Mucosa of stomach (tissue), 1 donor: ENCODE measurements around the gene TMA7.

Experiments used
- H3K27me3 ChIP-seq: one replicate; pipeline ENCODE4 v1.7.0; 2013; ENCODE audit warnings: mild to moderate bottlenecking, low read length; ENCODE audit not compliant: control insufficient read depth, insufficient read depth
- H3K36me3 ChIP-seq: one replicate; pipeline ENCODE4 v1.7.0; 2013; ENCODE audit warnings: low read length; ENCODE audit not compliant: control insufficient read depth, insufficient read depth
- H3K4me1 ChIP-seq: one replicate; pipeline ENCODE4 v1.7.0; 2013; ENCODE audit warnings: mild to moderate bottlenecking, low read length; ENCODE audit not compliant: control insufficient read depth, insufficient read depth
- H3K4me3 ChIP-seq: one replicate; pipeline ENCODE4 v1.7.0; 2013; ENCODE audit warnings: low read length
- H3K9ac ChIP-seq: one replicate; pipeline ENCODE4 v1.7.0; 2013; ENCODE audit warnings: mild to moderate bottlenecking, low read length, moderate library complexity
- H3K9me3 ChIP-seq: one replicate; pipeline ENCODE4 v1.7.0; 2013; ENCODE audit warnings: mild to moderate bottlenecking, low read length, moderate library complexity; ENCODE audit not compliant: control insufficient read depth
- donor health status: Pancreatic carcinoma.

Gene TMA7

DNA sequence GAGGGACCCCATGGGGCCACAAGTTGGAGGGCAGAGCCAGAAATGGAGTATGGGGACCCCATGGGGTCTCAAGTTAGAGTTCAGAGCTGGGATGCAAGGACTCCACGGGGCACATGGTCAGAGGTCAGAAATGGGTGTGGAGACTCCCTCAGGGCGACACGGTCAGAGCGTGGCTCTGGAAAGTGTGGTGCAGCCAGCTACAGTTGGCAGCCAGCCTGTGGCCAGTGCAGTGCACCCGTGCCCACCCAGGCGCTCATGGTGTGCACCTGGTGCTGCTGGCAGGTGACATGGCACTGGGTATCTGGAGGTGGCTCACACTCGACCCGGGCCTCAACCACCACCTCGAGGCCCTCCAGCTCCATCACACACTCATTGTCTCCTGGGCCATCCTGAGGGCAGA lies 21.4 kb upstream of the TMA7 start:
- Histone ChIP-seq H3K9me3 (no peaks in the 10 kb centered on the region), H3K4me3 (no peak overlapping the region), H3K4me1 (peaks cover 11% of the 10 kb centered on the region), H3K9ac (no peak overlapping the region), H3K27me3 (no peaks in the 10 kb centered on the region), H3K36me3 (peaks cover 25% of the 10 kb centered on the region)

DNA sequence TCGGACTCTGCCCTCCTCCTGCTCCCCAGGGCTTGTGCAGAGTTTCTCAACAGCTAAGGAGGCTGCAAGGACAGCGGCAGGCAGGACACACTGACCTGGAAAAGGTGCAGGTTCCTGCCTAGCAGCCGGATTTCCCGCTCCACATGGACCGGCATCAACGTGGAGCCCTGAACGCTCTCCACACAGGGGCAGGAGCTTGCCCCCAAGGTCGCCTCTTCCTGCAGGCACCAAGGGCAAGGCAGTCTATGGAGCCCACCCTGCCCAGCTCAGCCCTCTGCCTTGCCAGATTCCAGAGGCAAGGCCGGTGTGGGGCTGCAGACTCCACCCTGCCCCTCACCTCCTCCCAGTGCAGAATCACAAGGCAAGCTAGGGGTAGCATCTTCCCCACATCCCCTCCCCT lies 20.9 kb upstream of the TMA7 start:
- Histone ChIP-seq H3K36me3 (peaks cover 25% of the 10 kb centered on the region), H3K4me3 (no peak overlapping the region), H3K4me1 (peaks cover 11% of the 10 kb centered on the region), H3K27me3 (no peaks in the 10 kb centered on the region), H3K9ac (no peak overlapping the region), H3K9me3 (no peaks in the 10 kb centered on the region)

DNA sequence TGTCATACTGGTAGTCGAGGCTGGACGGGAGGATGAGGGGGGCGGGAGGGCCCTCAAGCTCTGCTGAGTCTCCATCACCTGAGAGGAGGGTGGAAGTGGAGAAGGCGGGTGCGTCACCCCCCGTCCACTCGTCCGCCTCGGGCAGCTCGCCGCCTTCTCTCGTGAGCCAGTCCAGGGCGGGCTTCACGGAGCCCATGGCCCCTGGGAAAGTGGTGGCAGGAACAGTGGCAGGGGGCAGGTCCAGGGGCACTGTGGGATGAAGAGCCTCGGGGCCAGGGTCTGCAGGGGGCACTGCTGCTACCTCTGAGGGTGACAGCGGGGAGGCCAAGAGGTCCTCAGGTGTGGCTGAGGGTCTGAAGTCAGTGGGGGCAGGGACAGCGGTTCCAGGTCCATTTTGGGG lies 20.5 kb upstream of the TMA7 start:
- H3K36me3 ChIP-seq: peaks cover 22% of the 10 kb centered on the region
- no peaks in the 10 kb centered on the region for H3K9me3 ChIP-seq
- H3K4me3 ChIP-seq: no peak overlapping the region
- no peaks in the 10 kb centered on the region for H3K27me3 ChIP-seq
- H3K9ac ChIP-seq: no peak overlapping the region
- H3K4me1 ChIP-seq: peaks cover 11% of the 10 kb centered on the region

DNA sequence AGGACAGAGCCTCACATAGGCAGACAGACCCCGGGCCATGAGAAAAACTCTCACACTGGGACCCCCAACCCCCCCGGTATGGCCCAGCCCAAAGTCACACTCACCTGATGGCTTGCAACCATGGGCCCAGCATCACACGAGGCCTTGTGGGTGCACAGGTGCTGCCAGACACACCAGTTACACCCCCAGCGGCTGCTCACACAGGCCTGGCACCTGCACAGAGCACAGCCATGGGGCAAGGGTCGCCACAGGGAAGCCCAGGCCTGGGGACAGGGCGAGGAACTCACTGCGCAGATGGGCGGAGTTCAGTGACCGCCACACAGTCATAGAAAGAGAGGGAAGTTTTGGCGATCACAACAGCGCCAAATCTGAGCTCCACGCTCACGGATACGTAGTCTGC lies 19.5 kb upstream of the TMA7 start:
- Histone ChIP-seq H3K36me3 (peaks cover 13% of the 10 kb centered on the region), H3K4me3 (no peak overlapping the region), H3K4me1 (peaks cover 17% of the 10 kb centered on the region), H3K9me3 (no peaks in the 10 kb centered on the region), H3K27me3 (no peaks in the 10 kb centered on the region), H3K9ac (no peak overlapping the region)

DNA sequence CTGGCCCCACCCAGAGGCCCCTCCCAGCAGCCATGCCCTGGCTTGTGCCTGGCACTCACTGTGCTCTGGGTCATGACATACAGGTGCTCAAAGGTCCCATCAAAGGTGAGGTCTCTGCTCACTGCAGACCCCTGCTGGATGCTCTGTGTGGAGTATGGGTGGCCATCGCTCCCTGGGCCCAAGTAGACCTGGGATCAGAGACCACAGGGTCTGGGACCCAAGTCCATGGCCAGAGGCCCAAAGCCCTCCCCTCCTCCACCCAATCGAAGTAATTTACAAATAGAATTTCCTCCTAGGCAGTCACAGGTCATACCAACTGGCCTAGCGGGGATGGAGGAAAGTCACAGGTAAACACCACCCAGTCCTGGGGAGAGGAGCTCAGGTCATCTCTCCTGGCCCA lies 17.8 kb upstream of the TMA7 start:
- no peaks in the 10 kb centered on the region for H3K27me3 ChIP-seq
- peaks cover 5% of the 10 kb centered on the region for H3K36me3 ChIP-seq
- H3K9ac ChIP-seq: no peak overlapping the region
- H3K4me1 ChIP-seq: peaks cover 32% of the 10 kb centered on the region
- no peak overlapping the region for H3K4me3 ChIP-seq
- no peaks in the 10 kb centered on the region for H3K9me3 ChIP-seq

DNA sequence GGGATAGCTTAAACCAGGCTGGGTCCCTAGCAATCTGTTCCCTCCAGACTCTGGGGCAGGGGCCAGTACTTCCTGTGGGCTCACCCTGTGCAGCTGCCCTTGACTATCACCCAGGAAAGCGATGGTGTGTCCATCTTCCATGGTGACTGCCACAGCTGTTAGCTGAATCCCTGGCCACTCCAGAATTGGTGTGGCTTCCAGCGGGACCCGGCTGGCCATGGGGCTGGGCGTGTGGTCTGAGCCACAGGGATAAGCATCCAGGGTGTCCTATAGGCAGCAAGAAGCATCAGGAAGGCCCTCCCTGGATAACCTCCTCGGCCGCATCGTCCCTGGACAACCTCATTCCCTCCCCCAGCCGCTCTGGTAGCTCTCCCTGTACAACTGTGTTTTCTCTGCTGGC lies 17.4 kb upstream of the TMA7 start:
- Histone ChIP-seq H3K9me3 (no peaks in the 10 kb centered on the region), H3K4me1 (peaks cover 36% of the 10 kb centered on the region), H3K27me3 (no peaks in the 10 kb centered on the region), H3K4me3 (no peak overlapping the region), H3K36me3 (peaks cover 5% of the 10 kb centered on the region), H3K9ac (no peak overlapping the region)

DNA sequence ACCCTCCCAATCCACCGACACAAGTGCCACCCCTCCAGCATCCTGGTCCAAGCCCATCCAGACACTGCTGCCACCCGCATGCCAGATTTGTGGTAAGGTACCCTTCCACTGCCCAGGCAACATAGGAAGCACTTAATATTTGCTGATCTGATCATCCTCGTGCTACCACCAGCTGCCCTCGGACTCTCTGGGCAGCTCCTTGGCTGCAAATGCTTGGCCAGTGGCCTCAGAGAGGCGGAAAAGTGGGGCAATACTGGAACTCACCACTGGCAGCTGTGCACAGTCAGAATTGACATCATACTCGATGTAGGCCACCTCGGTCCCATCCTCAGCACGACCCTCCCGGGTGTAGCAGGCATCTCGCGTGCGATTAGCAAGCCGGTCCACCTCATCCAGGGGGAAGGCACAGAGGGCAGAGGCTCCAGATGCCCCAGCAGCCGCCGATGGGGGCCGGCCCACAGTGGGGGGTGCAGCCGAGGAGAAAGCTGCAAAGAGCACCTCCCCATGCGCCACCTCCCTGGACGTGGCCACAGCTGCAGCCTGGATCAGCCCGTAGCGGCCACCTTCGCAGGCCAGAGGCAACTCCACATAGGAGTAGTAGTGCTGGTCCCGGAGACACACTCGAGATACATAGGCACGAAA lies 16.7 kb upstream of the TMA7 start:
- Histone ChIP-seq H3K4me1 (peaks cover 43% of the 10 kb centered on the region), H3K9ac (no peak overlapping the region), H3K4me3 (no peak overlapping the region), H3K36me3 (peaks cover 5% of the 10 kb centered on the region), H3K27me3 (no peaks in the 10 kb centered on the region), H3K9me3 (no peaks in the 10 kb centered on the region)

DNA sequence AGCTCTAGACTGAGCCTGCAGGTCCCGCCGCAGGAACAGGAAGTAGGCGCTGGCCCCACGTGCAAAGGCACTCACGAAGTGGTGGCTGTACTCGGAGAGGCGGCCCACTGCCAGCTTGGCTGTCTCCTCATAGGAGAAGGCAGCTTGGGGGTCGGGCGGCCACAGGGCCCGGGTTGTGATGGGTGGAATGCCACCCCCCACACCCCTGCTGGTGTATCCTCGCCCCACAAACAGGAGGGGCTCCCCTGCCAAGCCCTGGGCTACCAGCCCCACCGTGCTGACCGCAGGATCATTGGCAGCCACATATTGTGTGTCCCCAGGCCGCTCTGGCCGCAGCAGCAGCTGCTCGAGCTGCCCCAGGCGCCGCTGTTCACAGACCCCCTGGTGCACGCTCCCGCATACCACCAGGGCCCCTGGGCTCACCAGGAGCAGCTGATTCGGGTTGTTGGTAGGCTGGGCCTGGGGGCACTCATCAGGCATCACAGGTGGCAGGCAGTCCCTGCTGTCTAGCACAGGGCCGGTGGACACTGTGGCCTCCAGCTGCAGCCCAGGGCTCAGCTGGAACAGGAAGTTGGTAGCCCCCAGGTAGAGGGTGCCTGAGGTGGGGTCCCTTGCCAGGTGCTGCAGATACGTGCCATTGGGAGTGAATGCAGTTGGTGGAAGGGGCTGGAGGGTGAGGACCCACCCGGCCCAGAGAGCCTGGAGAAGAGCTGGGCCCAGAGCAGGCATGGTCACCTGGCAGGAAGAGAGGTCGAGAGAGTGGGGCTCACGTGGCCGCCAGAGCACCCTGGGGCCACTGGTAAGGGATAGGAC lies 16.0 kb upstream of the TMA7 start:
- no peaks in the 10 kb centered on the region for H3K27me3 ChIP-seq

DNA sequence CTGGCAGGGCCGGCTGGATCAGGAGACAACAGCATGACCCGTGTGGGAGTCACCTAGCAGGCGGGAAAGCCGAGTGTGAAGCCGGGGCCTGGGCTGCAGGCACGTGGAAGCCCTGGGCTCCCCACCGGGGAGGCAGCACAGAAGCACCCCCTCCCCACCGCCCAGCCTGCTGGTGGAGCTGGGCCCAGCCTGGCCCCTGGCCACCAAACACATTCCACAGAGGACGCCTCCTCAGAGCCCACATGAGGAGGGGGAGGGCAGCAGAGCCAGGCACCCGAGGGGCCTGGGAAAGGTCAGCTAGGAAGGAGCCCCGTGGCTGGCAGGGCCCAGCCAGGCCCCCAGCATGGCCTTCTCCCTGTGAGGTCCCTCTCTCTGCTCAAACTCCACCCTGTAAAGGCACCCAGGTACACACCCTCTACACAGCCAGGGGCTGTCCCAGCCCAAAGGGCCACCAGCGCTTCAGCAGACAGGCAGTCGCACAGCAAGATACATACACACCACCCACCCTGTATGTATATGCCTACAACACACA lies 14.7 kb upstream of the TMA7 start:
- H3K4me3 ChIP-seq: no peak overlapping the region
- H3K4me1 ChIP-seq: peaks cover 50% of the 10 kb centered on the region
- no peaks in the 10 kb centered on the region for H3K9me3 ChIP-seq
- peak overlapping the region; percentile 47 for H3K9ac ChIP-seq
- no peaks in the 10 kb centered on the region for H3K27me3 ChIP-seq
- peaks cover 5% of the 10 kb centered on the region for H3K36me3 ChIP-seq

More for the DNA sequence above, 16.0 kb upstream of the TMA7 start:
- H3K9me3 ChIP-seq: no peaks in the 10 kb centered on the region
- peaks cover 5% of the 10 kb centered on the region for H3K36me3 ChIP-seq
- H3K4me1 ChIP-seq: peaks cover 44% of the 10 kb centered on the region
- no peak overlapping the region for H3K9ac ChIP-seq
- no peak overlapping the region for H3K4me3 ChIP-seq

DNA sequence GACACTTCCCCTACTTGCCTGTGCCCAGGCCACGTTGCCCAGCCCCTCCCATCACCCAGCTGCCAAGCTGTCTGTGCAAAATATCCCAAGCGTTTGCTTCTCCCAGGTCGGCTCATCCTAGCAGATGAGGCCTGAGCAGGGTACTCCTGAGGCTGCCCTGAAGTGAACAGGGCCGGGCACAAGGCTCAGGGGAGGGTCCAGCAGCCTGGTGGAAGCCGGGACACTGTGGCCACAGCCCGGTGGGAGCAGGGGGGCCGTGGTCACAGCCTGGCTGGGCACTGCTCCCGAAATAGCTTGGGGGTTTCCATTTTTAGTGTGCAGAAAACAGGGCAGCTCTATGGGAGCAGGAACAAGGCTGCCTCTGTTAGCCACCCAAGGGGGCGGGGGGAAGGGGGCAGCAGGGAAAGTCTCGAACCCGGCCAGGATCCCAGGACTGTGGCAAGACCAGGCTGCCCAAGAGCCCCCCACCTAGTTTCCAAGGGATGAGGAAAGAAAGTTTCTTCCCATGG lies 13.6 kb upstream of the TMA7 start:
- H3K4me3 ChIP-seq: no peak overlapping the region
- H3K9me3 ChIP-seq: no peaks in the 10 kb centered on the region
- no peaks in the 10 kb centered on the region for H3K27me3 ChIP-seq
- peak overlapping the region; percentile 10 for H3K9ac ChIP-seq
- H3K36me3 ChIP-seq: peaks cover 5% of the 10 kb centered on the region
- H3K4me1 ChIP-seq: peaks cover 58% of the 10 kb centered on the region

DNA sequence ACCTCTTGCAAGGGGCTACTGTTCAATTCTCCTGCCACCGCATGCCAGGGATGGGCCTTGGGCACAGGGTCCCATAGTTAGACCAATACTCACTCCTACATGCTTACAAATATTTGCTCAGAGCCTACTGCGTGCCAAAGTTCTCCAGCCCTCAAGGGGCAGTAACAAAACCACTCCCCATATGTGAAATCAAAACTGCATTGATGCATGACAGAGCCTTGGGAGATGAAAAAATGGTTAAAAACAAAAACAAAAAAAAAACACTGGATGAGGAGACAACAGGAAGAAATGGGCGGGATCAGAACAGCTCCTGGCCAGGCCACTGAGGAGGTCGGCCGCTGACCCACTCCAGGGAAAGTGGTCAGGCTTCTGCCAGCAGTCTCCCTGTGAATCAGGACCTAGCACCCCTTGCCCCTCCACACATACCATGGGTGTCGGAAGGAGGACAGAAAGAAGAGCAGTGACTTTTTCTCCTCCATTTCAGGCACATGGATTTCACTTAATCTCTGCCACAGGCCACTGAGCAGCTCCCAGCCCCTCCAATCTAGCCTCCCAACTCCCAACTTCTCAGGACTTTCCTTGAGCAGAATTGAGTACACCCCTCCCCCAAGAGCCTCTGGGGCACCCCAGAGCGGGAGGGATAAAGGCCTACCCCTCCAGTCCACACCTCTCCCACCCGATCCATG lies 13.0 kb upstream of the TMA7 start:
- peak overlapping the region; percentile 77 for H3K9ac ChIP-seq
- H3K9me3 ChIP-seq: no peaks in the 10 kb centered on the region
- no peaks in the 10 kb centered on the region for H3K27me3 ChIP-seq
- H3K36me3 ChIP-seq: peaks cover 5% of the 10 kb centered on the region
- peaks cover 58% of the 10 kb centered on the region for H3K4me1 ChIP-seq
- H3K4me3 ChIP-seq: peak overlapping the region; percentile 11

DNA sequence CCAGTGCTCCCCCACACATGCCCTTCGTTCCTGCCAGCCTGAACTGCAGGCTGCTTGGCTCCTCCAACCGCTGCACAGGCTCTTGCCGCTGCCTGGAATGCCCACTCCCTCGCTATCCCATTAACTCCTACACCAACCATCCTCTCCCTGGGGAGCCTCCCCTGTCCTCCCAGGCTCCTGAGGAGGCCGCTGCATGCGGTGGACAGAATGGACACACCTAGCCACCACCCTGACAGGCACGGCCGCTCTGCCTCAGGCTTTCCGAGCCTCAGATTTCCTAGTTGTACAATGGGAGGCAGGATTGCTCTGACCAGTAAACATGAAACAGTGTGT lies 12.5 kb upstream of the TMA7 start:
- Histone ChIP-seq H3K9me3 (no peaks in the 10 kb centered on the region), H3K27me3 (no peaks in the 10 kb centered on the region), H3K4me3 (peak overlapping the region; percentile 11), H3K36me3 (peaks cover 1% of the 10 kb centered on the region), H3K9ac (peak overlapping the region; percentile 77), H3K4me1 (peaks cover 56% of the 10 kb centered on the region)
